Left ventricle myocardium inferior (tissue), 1 donor: ENCODE data around the gene KCNQ1. TPM values are rescaled to one million over a fixed set of nuclear protein-coding genes. Genes with fewer than 3 reads are reported as not detected.
"Not testable (repeated sequence)": the region's sequence is repeated elsewhere in the genome, so short reads cannot be mapped to it uniquely, and the experiment has no call there.

Experiments
- DNase-seq: peaks from one replicate; pipeline ENCODE4 v3.0.0-alpha.2; 2020
- H3K27ac ChIP-seq: fragments of 200-600 bp; replicated peaks from 2 replicates; pipeline ENCODE4 v1.8.0; 2021
- H3K27me3 ChIP-seq: fragments of 200-600 bp; 2 replicates; pipeline ENCODE4 v1.8.0; 2021; ENCODE audit warnings: low read depth
- H3K36me3 ChIP-seq: fragments of 200-600 bp; 2 replicates; pipeline ENCODE4 v1.8.0; 2021
- H3K4me1 ChIP-seq: fragments of 200-600 bp; 2 replicates; pipeline ENCODE4 v1.8.0; 2021
- H3K4me3 ChIP-seq: fragments of 200-600 bp; 2 replicates; pipeline ENCODE4 v1.8.0; 2021; ENCODE audit warnings: mild to moderate bottlenecking, moderate library complexity
- H3K9me3 ChIP-seq: fragments of 200-600 bp; replicated peaks from 2 replicates; pipeline ENCODE4 v1.8.0; 2021
- CTCF ChIP-seq: fragments of 200-600 bp; IDR thresholded peaks from 2 replicates; pipeline ENCODE4 v1.8.0; 2021; ENCODE audit warnings: antibody characterized with exemption, mild to moderate bottlenecking, borderline replicate concordance
- intact Hi-C: fragments of 100-400 bp; cut with micrococcal nuclease; formaldehyde crosslinking; loops from one replicate; pipeline ENCODE4 v1.11.0; 2022
- total RNA-seq: library from RNA; stranded (reverse); fragmentation: NEBNext Ultra II Directional; extraction: Animal tissue kit (Norgen Biotek cat#: 25700); gene quantifications from one replicate; pipeline ENCODE4 v1.2.1, GENCODE V29; 2021
- donor health status: DM: no; HTN: yes; CAD: no; lungs with severe emphysema.

KCNQ1 gene
- total RNA-seq, 1 donor from 2014 or later = 41.8 TPM

GRCh38 chr11:2484576-2485125, 39.8 kb downstream of the KCNQ1 start:
- peaks cover 25% of the 10 kb centered on the region for H3K4me1 ChIP-seq
- no peak overlapping the region for H3K27ac ChIP-seq
- no peak for DNase-seq
- no peak overlapping the region for H3K4me3 ChIP-seq
- no peaks in the 10 kb centered on the region for H3K36me3 ChIP-seq
- peaks cover 31% of the 10 kb centered on the region for H3K9me3 ChIP-seq
- intact Hi-C loops = no loop called here
- TF ChIP-seq CTCF = no peak
- H3K27me3 ChIP-seq = no peaks in the 10 kb centered on the region

GRCh38 chr11:2488004-2488403, 43.2 kb downstream of the KCNQ1 start:
- H3K4me1 ChIP-seq = peaks cover 13% of the 10 kb centered on the region
- intact Hi-C loops = no loop called here
- H3K9me3 ChIP-seq = peaks cover 45% of the 10 kb centered on the region
- no peak overlapping the region for H3K4me3 ChIP-seq
- TF ChIP-seq CTCF = no peak
- no peak for DNase-seq
- H3K27ac ChIP-seq = no peak overlapping the region
- H3K36me3 ChIP-seq = no peaks in the 10 kb centered on the region
- no peaks in the 10 kb centered on the region for H3K27me3 ChIP-seq

GRCh38 chr11:2489083-2489482, 44.3 kb downstream of the KCNQ1 start:
- Histone ChIP-seq H3K36me3 (no peaks in the 10 kb centered on the region), H3K27me3 (no peaks in the 10 kb centered on the region), H3K4me3 (no peak overlapping the region), H3K4me1 (peaks cover 3% of the 10 kb centered on the region), H3K27ac (no peak overlapping the region), H3K9me3 (peaks cover 56% of the 10 kb centered on the region)
- intact Hi-C loops = no loop called here
- no peak for DNase-seq
- no peak for TF ChIP-seq CTCF

- H3K4me3 ChIP-seq, H3K27me3 ChIP-seq, H3K27ac ChIP-seq, intact Hi-C loops, H3K4me1 ChIP-seq, H3K36me3 ChIP-seq, DNase-seq: not testable (repeated sequence)
- peaks cover 51% of the 10 kb centered on the region for H3K9me3 ChIP-seq
Measured at GRCh38 chr11:2497951-2498350, 53.1 kb downstream of the KCNQ1 start.

GRCh38 chr11:2498750-2499149, 53.9 kb downstream of the KCNQ1 start:
- Histone ChIP-seq H3K27me3 (no peaks in the 10 kb centered on the region), H3K4me3 (no peak overlapping the region), H3K27ac (no peak overlapping the region), H3K9me3 (peaks cover 43% of the 10 kb centered on the region), H3K4me1 (no peaks in the 10 kb centered on the region), H3K36me3 (no peaks in the 10 kb centered on the region)
- intact Hi-C loops = no loop called here
- no peak for DNase-seq
- no peak for TF ChIP-seq CTCF

- intact Hi-C loops = no loop called here
- no peaks in the 10 kb centered on the region for H3K27me3 ChIP-seq
- no peaks in the 10 kb centered on the region for H3K36me3 ChIP-seq
- peaks cover 38% of the 10 kb centered on the region for H3K4me1 ChIP-seq
- no peak overlapping the region for H3K4me3 ChIP-seq
- H3K9me3 ChIP-seq = peaks cover under 1% of the 10 kb centered on the region
- TF ChIP-seq CTCF = no peak
- DNase-seq = no peak
- no peak overlapping the region for H3K27ac ChIP-seq
Measured at GRCh38 chr11:2507212-2507901, 62.5 kb downstream of the KCNQ1 start.
